Measurements from ENCODE around the gene TMEM245.

DNA sequence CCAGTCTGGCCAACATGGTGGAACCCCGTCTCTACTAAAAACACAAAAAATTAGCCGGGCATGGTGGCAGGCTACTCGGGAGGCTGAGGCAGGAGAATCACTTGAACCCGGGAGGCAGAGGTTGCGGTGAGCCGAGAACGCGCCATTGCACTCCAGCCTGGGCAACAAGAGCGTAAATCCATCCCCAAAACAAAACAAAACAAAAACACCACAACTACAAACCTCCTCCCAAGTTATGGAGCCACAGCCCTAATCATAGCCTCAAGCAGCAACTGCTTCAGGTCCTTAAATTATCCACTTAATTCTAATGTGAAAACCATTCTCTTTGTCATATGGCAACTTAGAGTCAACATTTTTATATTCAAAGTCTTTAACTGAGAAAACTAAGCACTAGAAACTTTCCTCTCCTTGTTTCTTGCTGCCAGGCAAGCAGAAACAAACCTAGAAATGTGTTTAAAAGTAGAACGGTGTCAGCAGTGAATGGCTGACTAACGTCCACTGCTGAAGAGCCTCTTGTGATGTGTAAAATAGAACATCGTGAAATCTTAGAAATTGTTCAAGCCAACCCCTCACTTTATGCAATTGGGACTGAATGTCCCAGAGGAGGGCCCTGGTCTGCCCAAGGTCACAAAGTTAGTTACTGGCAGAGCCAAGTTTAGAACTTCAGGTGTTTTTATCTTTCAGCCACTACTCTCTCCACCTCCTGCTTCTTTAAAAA, 5.7 kb downstream of the TMEM245 start:
- TF ChIP-seq CTCF (IDR thresholded peaks at IDR 0.05) (no peak), EZH2 (IDR thresholded peaks at IDR 0.05) (no peak), EZH2phosphoT487 (IDR thresholded peaks at IDR 0.05) (no peak)
